Activated CD8-positive, alpha-beta memory T cell treated with anti-CD3 and anti-CD28 coated beads for 24 hours (primary cell): ENCODE data around the gene TNRC6B.
"Not testable (repeated sequence)": the region's sequence is repeated elsewhere in the genome, so short reads cannot be mapped to it uniquely, and the experiment has no call there.

Experiments used
- DNase-seq: peaks from one replicate; pipeline ENCODE4 v3.0.0-alpha.2; 2020

The TNRC6B gene

DNA sequence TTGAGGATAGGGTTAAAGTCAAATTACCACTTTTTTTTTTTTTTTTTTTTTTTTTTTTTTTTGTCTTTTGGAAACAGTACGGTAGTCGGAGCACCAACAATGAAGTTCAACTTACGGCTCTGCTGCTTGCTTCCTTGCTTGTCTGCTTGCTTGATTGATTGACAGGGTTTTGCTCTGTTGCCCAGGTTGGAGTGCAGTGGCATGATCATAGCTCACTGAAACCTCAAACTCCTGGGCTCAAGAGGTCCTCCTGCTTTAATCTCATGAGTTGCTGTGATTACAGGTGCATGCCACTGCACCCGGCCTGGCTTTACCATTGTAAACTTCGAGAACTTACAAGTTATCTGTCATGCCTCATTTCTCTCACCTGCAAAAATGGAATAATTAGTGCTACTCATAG, 198.4 kb downstream of the TNRC6B start:
- no peak for DNase-seq

DNA sequence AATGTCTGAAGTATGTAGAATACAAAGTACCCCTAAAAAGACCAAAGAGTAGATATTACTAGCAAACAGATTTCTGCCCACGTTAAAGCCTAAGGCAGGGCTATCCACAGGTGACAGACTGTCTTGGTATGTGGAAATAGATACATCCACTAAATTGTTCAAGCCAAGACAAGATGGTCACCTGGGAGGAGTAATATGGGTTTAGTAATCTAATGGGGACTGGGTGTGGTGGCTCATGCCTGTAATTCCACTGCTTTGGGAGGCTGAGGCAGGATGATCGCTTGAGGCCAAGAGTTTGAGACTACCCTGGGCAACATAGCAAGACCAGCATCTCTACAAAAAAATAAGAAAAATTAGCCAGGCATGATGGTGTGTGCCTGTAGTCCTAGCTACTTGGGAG, 200.2 kb downstream of the TNRC6B start:
- DNase-seq, result no peak

DNA sequence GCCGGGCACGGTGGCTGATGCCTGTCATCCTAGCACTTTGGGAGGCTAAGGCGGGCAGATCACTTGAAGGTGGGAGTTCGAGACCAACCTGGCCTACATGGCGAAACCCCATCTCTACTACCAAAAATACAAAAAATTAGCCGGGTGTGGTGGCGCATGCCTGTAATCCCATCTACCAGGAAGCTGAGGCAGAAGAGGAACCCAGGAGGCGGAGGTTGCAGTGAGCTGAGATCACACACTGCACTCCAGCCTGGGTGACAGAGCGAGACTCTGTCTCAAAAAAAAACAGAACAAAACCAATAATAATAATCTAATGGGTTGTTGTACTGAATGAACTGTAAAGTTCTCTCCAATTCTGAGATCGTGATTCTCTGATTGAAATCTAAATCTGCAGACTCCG, 200.7 kb downstream of the TNRC6B start:
- not testable (repeated sequence) for DNase-seq

GRCh38 chr22:40381461-40381860, 203.7 kb downstream of the TNRC6B start:
- DNase-seq, result no peak

DNA sequence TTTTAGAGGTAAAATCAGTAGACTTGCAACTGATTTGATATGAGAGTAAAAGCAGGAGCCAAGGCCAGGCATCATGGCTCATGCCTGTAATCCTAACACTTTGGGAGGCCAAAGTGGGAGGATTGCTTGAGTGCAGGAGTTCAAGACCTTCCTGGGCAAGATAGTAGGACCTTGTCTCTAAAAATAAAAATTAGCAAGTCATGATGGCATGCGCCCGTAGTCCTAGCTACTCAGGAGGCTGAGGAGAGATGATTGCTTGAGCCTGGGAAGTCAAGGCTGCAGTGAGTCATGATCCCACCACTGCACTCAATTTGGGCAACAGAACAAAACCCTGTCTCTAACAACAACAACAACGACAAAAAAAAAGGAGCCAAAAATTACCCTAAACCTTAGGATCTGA, 206.2 kb downstream of the TNRC6B start:
- DNase-seq, result no peak

GRCh38 chr22:40385036-40385782, 207.5 kb downstream of the TNRC6B start:
- no peak for DNase-seq
